ENCODE measurements around the gene TNFRSF18.
A peak's percentile ranks its signal among the peaks of the same experiment; 100 is the strongest.
"Not testable (repeated sequence)": the region's sequence is repeated elsewhere in the genome, so short reads cannot be mapped to it uniquely, and the experiment has no call there.

TNFRSF18 gene, protein sequence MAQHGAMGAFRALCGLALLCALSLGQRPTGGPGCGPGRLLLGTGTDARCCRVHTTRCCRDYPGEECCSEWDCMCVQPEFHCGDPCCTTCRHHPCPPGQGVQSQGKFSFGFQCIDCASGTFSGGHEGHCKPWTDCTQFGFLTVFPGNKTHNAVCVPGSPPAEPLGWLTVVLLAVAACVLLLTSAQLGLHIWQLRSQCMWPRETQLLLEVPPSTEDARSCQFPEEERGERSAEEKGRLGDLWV

DNA sequence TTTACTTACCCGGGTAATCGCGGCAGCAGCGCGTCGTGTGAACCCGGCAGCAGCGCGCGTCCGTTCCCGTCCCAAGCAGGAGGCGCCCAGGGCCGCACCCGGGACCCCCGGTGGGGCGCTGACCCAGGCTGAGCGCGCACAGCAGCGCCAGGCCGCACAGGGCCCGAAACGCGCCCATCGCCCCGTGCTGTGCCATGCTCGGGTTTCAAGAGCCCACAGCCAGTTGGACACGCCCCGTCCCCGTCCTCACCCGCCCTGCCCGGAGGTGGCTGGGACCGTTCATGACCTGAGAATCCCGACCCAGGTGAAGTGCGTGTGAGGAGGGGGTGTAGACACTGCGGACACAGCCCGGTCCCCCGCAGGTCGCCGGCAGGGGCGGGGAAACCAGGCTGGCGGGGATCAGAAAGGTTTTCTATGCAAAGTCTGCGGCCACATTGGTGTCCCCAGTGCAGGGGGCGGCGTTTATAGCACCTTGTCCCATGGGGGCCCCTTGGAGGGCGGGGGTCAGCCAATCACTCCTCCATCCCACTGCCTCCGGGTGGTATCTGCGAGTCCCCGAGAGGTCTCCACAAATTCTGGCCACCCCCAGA lies at the start of gene TNFRSF18:
TSS of gene TNFRSF18 (minus strand) at position 217 of the 590 bp plus-strand sequence. CDS start at position 196, 21 bp downstream.
- DNase-seq (ENCODE audit: low read depth), result no peak

DNA sequence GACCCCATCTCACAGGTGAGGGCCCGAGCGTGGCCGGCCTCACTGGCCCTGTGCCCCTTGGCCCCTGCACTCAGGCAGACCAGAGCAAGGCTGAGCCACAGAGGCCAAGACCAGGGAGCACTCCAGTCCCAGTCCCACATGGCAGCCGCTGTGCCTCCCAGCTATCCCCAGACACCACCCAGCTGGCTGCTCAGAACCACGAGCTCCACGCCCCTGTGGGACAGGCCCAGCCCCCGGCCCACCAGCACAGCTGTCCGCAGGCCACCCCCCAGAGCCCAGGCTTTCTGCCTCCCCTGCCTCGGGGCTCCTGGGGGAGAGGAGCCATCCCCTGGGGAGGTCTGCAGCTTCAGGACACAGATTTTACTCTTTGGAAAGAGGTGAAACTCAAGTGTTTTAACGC lies 49.2 kb upstream of the TNFRSF18 start:
- no peak for DNase-seq (ENCODE audit: low read depth)

DNA sequence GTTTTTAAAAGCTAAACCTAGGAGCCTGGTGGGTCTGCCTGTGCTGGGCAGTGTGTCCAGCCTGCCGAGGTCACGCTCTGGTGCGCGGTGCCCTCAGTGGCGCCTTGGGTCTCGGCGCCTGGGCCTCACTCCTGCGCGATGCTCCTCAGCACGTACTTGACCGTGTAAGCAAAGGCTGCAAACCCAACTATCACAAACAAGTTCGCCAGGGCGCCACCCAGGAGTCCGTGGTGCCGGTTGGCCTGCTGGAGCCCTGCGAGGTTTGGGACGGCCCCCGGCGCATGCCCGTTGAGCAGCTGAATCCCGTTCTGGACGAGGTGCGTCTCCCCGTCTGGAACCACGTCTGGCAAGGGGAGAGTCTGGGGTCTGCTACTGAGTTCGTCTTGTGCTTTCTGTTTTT lies 48.7 kb upstream of the TNFRSF18 start:
- DNase-seq (ENCODE audit: low read depth), result no peak

DNA sequence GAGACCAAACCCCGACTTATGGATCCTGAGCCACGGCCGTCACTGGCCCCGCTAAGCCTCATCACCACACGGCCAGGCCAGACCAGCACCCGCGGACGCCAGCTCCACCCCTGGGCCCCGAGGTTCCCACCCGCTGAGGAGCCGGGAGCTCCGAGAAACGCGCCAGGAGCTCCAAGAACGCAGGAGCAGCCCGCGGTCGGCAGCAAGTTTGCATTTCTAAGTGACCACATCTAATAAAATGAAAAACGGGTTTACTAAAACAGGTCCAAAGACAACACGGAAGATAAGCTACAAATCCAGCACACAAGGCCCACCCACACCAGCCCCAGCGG lies 48.2 kb upstream of the TNFRSF18 start:
- no peak for DNase-seq (ENCODE audit: low read depth)

DNA sequence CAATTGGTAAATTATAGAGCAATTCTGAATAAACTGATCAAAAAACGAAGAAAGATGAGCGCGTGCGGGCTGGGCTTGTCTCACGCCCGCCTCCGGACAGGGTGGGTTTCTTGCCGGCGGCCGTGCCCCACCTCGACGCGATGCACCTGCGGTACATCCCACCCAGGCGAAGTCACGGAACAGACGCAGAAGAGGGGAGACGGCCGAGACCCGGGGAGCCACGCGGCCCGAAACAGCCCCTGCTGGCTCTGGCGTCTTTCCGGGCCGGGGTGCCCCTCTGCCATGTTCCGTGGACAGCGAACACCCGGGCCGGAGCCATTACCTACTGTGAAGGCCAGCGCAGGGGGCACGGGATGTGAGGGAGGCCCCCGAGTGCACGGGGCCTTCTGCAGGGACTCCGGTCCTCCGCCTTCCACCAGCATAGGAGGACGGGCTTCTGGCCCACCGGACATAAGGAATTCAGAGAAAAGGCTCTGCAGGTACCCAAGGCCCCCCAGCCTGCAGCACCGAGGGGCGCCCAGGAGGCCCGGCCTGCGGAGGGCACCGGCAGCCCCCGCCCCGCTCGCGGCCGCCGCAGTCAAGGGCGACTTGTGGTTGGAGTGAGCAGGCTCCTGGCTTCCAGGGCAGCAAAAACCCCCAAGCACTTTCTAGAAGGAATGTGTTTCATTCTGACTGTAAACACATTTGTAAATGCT lies 47.7 kb upstream of the TNFRSF18 start:
- no peak for DNase-seq (ENCODE audit: low read depth)

DNA sequence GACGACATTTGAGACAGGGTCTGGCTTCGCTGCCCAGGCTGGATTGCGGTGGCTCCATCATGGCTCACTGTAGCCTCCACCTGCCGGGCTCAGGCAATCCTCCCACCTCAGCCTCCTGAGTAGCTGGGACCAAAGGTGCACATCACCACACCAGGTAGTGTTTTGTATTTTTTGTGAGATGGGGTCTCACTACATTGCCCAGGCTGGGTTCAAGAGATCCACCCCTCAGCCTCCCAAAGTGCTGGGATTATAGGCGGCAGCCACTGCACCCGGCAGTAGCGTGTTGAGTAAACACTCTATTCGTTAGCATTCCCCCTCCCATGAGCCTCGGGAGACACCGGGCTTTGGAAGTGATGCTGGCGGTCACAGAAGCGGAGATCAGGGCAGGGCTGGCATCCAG lies 46.9 kb upstream of the TNFRSF18 start:
- DNase-seq (ENCODE audit: low read depth), result no peak

DNA sequence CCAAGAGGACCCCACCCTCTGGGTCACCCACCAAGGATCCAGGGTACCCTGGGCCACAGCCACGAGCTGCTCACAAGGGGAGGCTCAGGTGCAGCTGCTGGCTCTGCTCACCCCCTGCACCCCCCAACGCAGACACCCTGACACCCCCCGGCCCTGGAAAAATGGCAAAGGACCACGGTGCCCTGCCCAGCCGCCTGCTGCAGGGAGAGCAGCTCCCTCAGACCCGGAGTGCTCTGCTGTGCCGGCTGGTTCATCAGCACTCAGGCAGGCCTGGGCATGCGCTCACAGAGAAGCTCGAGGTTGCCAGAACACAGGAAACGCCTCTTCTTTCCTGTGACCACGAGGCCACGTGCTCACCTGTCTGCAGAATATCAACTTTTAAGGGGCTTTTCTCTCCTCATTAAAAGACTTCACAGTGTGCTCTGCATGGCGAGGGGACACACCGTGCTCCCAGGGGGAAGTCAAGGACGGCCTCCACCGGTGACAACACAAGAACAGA lies 44.4 kb upstream of the TNFRSF18 start:
- peak; percentile 66 for DNase-seq (ENCODE audit: low read depth)

DNA sequence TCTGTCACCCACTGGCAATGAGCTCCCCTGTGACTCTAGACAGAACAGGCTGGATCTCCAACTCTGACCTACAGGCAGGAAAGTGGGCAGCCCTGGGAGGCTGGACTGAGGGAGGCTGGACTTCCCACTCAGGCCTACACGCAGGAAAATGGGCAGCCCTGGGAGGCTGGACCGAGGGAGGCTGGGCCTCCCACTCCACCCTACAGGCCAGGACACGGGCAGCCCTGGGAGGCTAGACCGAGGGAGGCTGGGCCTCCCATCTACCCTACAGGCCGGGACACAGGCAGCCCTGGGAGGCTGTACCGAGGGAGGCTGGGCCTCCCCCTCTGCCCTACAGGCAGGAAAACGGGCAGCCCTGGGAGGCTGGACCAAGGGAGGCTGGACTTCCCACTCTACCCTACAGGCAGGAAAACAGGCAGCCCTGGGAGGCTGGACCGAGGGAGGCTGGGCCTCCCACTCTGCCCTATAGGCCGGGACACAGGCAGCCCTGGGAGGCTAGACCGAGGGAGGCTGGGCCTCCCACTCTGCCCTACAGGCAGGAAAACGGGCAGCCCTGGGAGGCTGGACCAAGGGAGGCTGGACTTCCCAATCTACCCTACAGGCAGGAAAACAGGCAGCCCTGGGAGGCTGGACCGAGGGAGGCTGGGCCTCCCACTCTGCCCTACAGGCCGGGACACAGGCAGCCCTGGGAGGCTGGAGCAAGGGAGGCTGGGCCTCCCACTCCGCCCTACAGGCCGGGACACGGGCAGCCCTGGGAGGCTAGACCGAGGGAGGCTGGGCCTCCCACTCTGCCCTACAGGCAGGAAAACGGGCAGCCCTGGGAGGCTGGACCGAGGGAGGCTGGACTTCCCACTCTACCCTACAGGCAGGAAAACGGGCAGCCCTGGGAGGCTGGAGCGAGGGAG lies 41.9 kb upstream of the TNFRSF18 start:
- not testable (repeated sequence) for DNase-seq (ENCODE audit: low read depth)

DNA sequence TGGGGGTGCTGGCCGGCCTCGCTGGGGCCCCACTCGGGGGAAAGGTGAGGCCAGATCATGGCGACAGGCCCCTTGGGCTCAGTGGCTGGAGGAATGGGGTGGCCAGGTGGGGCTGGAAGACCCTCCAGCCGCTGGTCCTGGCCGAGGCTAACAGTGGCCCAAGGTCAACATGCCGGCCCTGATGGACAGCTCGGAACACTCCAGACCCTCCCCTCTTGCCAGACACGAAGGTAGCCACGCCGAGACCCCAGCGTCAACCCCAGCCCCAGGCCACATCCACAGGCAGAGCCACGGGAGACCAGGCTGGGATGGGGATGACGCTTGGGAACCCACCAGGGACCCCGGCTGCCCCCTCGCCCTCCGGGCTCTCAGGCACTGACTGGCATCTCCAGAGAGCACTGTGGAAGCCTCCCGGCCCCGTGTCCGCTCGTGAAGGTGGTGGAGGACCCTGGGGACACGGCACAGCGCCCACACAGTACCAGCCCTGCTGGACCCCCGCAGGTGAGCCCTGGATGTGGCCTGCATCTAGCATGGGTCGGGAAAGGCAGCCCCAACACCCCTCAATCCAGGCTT lies 41.0 kb upstream of the TNFRSF18 start:
- DNase-seq (ENCODE audit: low read depth), result no peak

DNA sequence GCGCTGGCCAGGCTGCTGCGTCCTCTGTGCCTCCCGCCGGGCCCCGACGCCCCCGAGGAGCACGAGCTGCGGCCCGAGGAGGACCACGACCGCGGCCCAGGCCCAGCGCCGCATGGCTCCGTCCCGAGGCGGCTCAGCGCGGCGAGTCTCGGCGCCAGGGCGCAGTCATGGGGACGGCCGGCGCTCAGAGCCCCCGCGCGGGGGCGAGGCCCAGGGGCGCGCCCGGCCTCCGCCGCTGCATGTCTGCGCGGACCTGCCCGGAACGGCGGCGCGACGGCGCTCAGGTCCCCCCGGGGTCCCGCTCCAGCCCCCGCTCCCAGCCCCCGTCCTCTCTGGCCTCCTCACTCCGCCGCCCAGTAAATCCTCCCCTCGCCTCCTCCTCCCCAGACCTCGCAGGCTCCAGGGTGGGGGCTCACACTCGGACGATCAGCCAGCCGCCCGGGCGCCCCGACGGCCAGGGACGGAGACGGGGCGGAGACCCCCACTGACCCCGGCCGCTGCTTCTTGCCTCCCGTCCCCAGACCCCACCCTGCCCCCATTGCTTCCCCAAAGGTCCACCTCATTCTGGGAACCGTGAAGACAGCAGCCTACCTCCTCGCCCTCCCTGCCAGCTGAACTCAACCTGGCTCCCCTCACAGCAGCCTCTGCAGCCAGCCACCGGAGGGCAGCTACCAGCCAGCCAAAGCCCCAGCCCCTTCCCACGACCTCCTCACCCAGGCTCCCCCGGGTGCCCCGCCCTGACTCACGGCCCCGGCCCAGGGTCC lies 40.4 kb upstream of the TNFRSF18 start, which contains the start of gene C1QTNF12:
TSS of gene C1QTNF12 (minus strand) at position 146 of the 764 bp plus-strand sequence. CDS start at position 114, 32 bp downstream.
- no peak for DNase-seq (ENCODE audit: low read depth)

DNA sequence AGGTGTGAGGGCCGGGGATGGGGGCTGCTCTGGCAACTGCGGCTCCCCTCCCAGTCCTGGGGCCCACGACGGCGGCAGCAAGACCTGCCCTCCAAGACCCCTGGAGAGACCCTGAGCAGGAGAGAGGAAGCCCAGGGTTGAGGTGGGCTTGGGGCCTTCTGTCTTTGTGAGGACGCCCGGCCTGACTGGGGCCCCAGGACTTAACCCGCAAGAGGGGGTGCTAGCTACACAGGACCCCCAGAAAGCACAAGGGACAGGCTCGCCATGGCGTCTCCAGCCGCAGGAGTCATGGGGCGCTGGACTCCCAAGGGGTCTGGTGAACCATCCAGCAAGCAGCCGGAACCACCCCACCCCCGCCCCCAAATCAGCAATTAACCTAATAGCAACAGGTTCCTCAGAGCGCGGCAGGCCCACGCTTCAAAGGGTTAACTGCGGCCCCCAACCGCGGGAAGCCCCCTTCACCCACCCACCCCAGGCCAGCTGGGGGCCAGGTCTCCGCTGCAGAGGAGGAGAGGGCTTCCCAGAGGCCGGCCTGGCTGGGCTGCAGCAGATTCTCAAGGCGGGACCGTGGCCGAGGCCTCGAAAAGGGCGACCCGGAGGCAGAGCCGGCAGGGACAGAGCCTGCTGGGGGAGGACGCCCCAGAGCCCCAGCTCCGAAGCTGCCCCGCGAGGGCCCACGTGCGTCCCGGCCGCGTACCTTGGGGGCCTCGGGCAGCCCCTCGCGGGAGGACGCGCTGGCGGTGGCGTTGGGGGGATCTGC lies 39.6 kb upstream of the TNFRSF18 start:
- no peak for DNase-seq (ENCODE audit: low read depth)

DNA sequence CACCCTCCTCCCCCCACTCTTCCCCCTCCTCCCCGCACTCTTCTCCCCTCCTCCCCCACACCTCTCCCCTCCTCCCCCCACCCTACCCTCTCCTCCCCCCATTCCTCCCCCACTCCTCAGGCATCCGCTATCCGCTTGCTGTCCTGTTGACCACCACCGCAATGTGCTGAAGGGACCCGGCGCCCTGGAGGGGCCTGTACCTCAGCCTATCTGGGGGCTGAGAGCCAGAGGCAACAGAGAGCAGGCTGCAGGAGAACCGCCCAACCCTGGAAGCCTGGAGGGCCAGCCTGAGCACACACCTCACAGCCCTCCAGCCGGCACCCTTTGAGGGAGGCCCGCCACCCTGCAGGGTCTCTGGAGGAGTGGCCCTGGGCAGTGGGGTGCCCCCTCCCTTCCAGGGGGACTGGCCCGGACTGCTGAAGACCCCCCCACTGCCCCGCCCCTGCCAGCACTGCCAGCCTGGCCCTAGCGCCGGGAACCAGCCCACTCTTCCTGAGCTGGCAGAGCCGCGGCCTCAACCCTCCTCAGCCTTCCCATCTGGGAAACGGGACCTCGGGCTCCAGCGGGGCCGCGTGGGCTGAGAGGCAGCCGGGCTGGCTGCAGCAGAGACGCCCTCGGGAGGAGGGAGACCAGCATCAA lies 38.9 kb upstream of the TNFRSF18 start:
- no peak for DNase-seq (ENCODE audit: low read depth)

DNA sequence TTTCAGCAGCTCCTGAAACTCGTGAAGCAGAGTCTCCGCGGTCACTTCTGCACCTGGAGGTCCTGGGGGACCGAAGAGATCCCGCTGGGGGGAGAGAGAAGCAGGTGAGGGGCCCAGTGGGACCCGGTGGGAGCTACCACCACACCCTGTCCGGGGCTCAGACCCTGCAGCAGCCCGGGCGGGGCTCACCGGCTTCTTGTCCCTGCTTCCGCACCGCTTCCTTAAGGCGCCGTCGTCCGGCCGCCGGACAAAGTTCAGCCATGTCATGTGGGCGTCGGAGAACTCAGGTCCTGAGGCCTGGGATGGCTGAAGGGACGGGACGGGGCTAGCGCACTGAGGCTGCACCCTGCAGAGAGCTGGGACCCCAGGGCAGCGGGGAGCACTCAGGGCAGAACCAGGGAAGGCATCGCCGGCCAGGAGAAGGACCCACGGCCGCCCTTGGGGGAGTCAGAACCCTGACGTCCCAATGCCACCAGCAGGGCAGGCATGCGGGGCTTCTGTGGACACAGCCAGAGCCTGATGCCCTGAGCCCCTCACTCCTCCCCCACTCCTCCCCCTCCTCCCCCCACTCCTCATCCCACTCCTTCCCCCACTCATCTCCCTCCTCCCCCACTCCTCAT lies 37.9 kb upstream of the TNFRSF18 start:
- no peak for DNase-seq (ENCODE audit: low read depth)

DNA sequence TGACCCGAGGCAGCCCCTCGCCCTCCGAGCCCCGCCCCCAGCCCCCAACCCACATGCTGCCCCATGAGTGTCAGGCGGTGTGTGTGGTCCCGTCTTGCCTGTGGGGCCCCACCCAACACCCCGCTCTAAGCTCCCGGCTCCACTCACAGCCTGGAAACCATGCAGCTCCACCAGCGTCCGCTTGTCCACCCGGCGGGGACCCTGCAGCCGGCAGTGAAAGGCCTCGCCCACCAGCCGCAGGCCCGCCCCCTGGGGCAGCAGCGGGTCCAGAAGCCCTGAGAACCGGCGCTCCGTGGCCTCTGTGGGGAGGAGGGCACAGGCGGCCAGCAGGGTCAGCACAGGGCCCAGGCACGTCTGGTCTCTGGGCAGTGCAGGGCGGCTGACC lies 37.4 kb upstream of the TNFRSF18 start:
- DNase-seq (ENCODE audit: low read depth), result no peak

DNA sequence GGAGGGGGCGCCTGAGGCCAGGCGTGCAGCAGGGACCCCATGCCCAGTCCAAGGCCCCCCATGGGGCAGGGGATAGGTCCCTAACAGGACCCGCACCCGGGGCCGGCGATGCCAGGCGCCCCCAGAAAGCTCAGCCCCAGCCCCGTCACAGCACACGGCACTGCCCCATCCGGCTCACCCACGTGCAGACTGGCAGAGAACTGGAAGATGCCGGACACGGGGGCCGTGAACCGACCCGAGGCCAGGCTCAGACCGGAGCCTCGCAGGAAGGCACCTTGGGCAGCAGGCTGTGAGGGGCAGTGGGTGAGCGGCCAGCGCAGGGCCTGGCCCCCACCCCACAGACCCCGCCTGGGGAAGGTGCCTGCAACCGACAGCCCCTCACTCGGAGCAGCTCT lies 36.9 kb upstream of the TNFRSF18 start:
- DNase-seq (ENCODE audit: low read depth), result no peak

DNA sequence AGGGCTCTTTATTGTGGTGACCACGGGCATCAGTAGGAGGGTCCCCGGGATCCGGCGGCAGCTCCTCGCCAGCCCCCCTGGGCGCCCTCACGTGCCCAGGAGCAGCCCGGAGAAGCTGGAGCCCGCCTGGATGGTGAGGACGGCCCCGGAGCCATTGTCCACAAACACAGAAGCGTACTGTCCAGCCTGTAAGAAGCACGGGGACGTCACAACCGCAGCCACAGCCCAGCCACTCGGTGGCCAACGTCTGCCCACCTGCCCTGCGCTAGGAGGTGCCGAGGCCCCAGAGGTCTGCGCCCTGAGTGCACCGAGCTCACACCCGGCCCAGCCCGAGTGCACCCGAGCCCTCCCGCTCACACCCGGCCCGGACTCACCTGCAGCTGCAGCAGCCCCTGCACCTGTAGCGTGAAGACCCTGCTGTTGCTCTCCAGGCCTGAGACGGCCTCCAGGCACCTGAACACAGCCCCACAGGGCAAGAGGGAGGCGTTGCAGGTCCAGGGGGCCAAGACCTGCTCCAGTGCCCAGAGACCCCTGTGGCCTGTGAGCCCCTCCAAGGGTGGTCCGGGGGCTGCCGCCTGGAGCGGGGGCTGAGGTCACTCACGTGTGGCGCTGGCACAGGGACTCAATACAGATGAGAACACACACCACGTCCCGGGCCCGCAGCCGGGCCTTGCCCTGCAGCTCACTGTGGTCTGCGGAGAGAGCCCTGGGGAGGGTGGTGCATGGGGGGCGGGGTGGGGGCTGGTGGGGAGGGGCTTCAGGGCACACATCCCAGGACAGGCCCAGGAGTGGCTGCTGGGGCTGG lies 36.3 kb upstream of the TNFRSF18 start:
- no peak for DNase-seq (ENCODE audit: low read depth)

DNA sequence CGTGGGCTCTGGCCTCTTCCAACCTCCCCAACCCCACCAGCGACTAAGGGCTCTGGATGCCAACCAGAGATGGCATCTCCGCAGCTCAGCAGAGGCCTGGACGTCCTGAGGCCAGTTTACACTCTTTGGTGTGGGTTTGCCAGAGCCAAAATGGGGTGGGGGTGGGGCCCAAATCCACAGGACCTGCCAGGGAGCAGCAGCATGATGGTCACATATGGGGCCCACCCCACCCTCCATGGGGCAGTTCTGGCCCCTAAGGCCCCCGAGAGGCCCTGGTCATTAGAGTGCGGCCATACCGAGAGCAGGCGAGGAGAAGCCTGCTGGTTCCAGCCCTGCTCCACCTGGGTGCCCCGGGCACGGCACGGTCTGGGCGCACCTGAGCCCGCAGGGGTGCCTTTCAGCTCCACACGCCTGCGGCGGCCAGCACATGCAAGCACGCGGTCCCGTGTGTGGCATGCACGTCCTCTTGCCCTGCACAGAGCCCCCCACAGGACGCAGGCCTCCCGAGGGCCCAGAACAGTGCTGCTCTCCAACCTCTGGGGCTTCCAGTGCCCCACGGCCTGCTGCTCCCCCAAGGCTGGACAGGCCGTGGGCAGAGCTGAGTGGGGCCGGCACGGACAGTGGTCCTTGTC lies 35.3 kb upstream of the TNFRSF18 start:
- no peak for DNase-seq (ENCODE audit: low read depth)
